ENCODE results near the gene TRIM33. TPM values are rescaled to one million over a fixed set of nuclear protein-coding genes. Genes with fewer than 3 reads are reported as not detected.

Gene TRIM33
- total and polyA plus RNA-seq, 2 experiments from 2014 or later = 50.3 to 51.1 TPM

GRCh38 chr1:114454539-114454938 lies 56.5 kb downstream of the TRIM33 start:
- Histone ChIP-seq H3K27ac (ENCODE audit: low read depth) (no peak overlapping the region), H3F3A (replicated peaks; ENCODE audit: low read depth) (no peaks in the 10 kb centered on the region), H3K9me2 (ENCODE audit: insufficient read depth) (no peaks in the 10 kb centered on the region), H3K27me3 (ENCODE audit: insufficient read depth) (no peaks in the 10 kb centered on the region), H4K20me1 (replicated peaks; ENCODE audit: insufficient read depth) (peaks cover 8% of the 10 kb centered on the region; the same call in 1 of the 2 replicates), H3K4me3 (no peak overlapping the region), H3K4me1 (ENCODE audit: insufficient read depth) (no peaks in the 10 kb centered on the region; the same call in 1 of the 2 replicates), H3K36me3 (ENCODE audit: insufficient read depth) (0 out of 2 replicates have a peak, but pooled peaks cover 4% of the 10 kb centered on the region), H2AFZ (no peak overlapping the region), H3K4me2 (no peak overlapping the region), H3K79me2 (replicated peaks; ENCODE audit: insufficient read depth) (peaks cover 11% of the 10 kb centered on the region)
- Mint-ChIP-seq H3K9me3 (no peaks in the 10 kb centered on the region), H3K36me3 (ENCODE audit: low read depth) (peaks cover 42% of the 10 kb centered on the region; the same call in 2 of the 3 replicates), H3K4me3 (no peak overlapping the region), H3K27me3 (ENCODE audit: insufficient read depth, low read depth, poor library complexity) (no peaks in the 10 kb centered on the region), H3K27ac (no peak overlapping the region), H3K4me1 (peaks cover 6% of the 10 kb centered on the region; the same call in 2 of the 3 replicates)
- ATAC-seq (no peak), DNase-seq (ENCODE audit: low spot score) (no peak)
- TF ChIP-seq CREB1 (CRISPR knock-in tag; IDR thresholded peaks at IDR 0.05; ENCODE audit: low read depth) = no peak
- TF ChIP-seq ETS1 (IDR thresholded peaks at IDR 0.05) = no peak
- no peak for TF ChIP-seq JUNB (IDR thresholded peaks at IDR 0.05; ENCODE audit: unreplicated experiment)
- no peak for TF ChIP-seq EZH2phosphoT487 (IDR thresholded peaks at IDR 0.05; ENCODE audit: unreplicated experiment)
- TF ChIP-seq STAT1 (IDR thresholded peaks at IDR 0.05; ENCODE audit: unreplicated experiment) = no peak
- TF ChIP-seq POLR2AphosphoS5 (IDR thresholded peaks at IDR 0.05; ENCODE audit: low read depth) = no peak
- no peak for TF ChIP-seq EZH2 (IDR thresholded peaks at IDR 0.05; ENCODE audit: low read depth, unreplicated experiment)
- TF ChIP-seq ZNF462 (CRISPR knock-in tag; IDR thresholded peaks at IDR 0.05) = no peak
- TF ChIP-seq ZNF114 (CRISPR knock-in tag; IDR thresholded peaks at IDR 0.05) = no peak
- no peak for TF ChIP-seq REST (IDR thresholded peaks at IDR 0.05; ENCODE audit: unreplicated experiment)
- TF ChIP-seq CTCF (conservative IDR thresholded peaks at IDR 0.05; ENCODE audit: low read depth in 2 of 2) = no peak

Data from GM23338 (cell line).